HG03378 (cell line): ENCODE results near the gene LIF.
"Not testable (repeated sequence)": the region's sequence is repeated elsewhere in the genome, so short reads cannot be mapped to it uniquely, and the experiment has no call there.

Source experiments
- ATAC-seq: cut with Tn5 transposase; IDR thresholded peaks from one replicate; pipeline ENCODE4 v1.9.1; 2021; ENCODE audit warnings: mild to moderate bottlenecking, moderate library complexity; ENCODE audit not compliant: unreplicated experiment

Gene LIF

DNA sequence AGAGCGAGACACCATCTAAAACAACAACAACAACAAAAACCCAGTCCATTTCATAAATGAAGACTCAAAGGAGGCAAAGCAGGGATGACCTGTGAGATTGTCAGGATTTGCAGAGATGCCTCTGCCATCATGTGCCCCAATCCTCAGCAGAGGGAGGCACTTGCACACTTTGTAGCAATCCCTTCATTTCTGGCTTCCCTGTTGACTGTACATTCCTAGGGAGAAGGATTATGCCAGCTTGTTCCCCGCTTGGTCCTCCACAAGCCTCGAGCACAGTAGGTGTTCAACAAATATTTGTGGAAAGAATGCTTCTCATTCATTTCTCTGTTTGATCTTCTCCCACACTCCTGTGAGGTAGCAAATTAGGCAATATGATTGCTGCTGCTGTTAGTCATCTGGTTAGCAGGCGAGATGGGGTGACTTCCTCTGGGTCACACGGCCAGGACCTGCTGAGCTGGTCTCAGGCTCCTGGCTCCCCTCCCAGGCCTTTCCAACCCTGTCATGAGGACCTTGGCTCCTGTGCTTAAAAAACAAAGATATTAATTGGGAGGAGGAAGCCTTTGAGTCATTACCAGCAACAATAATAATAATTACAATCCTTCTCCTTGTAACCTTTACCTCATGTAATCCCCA is 34.1 kb downstream of the LIF start:
- ATAC-seq: no peak

DNA sequence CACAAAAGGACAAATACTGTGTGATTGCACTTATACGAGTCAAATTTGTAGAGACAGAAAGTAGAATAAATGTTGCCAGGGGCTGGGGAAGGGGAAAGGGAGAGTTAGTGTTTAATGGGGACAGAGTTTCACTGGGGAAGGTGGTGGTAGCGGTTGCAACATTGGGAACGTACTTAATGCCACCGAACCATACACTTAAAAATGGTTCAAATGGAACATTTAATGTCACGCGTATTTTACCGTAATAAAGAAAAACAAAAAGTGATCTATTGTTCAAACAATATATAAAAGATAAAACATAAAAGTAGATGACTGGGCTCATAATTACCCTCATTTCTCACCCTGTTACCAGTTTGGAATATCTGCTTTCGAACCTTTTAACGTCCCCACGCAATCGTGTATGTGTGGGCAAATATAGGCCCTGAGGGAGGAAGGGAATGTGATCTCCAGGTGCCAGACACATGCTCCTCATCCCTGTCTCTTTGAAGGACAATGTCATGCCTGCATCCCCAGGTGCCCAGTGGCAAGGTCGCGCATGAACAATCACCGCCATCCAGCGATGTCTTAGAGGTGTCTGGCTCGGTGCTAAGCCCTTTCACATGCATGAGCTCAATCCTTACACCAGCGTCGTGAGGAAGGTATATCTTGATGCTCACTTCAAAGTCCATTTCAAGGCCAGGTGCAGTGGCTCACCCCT is 35.3 kb downstream of the LIF start:
- ATAC-seq: no peak

DNA sequence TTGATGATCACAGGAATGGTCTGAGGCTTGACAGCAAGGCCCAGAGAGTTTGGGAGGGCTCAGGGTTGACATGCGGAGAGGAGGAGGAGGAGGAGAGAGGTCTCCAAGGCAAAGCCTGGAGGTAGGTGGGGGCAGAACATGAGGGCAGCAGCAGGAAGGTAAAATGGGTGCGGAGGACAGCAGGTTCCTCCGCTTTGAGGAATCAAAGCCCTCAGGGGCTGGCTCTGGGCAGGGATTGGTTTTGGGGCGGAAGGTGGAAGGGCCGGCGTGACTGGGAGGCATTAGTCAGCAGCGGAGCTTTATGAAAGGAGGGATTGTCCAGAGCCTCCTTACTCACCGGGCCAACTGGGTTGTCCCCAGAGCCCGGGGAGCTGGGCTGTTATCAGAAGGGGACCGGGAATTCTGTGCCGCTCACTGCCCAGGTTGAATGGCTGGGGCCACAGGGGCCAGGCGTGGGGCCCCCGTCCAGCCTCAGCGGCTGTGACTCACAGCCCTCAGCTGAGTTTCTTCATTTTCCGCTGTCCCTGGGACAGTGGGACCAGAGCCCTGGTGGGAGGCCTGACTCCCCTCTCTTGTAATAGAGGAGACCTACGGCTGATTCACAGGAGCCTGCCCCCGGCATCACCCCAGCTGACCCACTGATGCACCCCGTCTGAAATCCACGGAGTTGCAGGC is 36.2 kb downstream of the LIF start:
- no peak for ATAC-seq

DNA sequence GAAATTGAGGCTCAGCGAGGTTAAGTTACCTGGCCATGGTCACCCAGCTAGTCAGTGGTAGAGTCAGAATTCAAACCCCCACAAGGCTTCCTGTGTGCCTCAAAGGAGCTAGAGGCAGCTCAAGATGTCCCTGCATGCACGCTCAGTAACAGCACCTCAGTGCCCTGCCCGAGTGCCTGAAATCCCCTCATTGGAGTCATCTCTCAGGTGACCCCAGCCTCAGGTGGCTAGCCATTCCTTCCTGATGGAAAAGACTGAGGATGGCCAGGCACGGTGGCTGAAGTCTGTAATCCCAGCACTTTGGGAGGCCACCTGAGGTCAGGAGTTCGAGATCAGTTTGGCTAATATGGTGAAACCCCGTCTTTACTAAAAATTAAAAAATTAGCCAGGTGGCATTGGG is 36.9 kb downstream of the LIF start:
- no peak for ATAC-seq

DNA sequence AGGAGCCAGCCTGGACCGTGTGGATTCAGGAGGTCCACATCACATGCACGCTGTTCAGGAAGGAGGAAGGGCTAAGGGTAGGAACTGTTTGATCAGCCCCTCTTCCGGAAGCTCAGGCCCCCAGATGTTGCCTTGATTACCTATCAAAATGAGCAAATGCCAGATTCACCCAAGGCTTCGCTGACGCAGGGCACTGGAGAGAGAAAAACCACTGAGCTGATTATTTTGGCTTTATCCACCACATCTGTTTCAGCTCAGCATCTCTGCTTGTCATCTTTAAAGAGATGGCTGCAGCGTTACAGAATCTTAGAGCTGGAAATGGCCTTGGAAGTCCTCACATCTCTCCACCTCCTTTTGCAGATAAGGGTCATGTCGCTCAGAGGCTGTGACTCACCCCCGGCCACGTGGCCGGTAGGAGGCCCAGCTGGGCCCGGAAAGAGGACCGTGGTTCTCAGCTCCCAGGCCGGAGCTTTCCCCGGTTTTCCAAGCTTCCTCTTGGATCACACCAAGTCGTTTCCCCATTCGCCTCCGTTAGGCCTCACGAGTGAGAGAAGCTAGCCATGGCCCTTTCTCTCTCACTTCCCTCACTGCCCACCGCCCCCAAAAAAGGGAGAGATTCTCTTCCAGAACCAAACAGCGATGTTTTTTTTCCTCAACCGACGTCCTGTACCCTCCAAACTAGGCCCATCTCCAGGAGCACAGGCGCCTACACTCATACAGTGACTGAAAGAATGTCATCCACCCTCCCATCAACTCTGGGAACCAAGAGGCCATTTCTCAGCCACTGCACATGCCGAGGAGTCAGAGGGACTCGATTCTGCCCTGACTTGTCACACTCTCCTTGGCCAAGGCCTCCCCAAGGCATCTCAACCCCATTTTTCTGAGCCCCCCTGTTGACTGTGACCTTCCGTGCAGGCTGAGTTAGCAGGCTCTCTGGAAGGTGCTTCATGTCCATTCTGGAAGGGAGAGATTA is 37.6 kb downstream of the LIF start:
- ATAC-seq: no peak

DNA sequence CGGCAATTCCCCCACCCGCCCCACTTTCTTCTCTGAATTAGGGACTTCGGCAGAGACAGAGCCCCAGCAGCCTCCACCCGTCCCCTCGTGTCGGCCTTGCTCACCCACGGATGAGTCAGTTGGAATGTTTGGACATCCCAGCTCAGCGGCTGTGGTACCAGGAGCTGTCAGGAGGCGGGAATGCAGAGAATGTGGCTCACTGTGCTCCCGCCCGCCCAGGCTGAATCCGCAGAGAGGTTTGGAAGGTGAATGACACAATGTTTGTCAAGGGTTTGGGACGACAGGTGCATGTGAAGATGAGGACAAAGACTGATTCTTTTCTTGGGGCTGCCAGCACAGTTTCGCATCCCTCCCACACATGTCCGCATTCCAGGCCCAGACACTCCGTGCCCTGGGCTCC is 39.6 kb downstream of the LIF start:
- ATAC-seq: no peak

DNA sequence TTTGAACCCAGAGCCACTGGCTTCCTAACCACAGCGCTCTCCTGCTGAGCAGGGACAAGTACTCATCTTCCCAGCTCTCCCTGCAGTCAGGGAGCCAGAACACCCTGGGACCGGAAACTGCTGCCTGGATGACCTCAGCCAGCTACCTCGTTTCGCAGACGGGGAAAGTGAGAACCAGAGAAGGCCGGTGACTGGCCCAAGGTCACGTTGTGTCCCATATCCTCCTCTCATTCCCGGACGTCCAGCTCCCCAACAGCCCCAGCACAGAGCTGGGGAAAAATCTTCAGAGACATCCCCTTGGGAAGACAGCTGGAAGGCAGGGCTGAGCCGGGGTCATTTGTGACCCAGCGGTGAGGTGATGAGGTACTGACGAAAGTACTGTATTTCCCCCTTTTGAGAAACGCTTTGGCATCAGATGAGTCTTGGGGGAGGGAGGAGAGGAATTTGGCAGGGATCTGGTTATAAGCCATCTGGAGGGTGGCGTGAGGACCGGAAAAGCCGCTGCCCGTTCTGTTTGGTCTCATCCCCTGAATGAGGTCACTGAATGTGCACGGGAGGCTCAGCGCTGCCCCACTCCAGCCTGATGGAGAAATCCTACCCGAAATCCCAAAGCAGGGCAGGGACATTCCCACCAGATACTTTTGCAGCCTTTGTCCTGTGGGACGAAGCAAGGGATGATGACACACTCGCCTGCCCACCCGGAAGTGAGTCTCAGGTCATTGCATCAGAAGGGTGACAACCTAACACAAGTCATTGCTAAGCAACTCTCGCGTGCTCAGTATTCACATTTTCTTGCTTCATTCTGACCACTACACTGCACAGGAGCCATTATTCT is 41.1 kb downstream of the LIF start:
- no peak for ATAC-seq

DNA sequence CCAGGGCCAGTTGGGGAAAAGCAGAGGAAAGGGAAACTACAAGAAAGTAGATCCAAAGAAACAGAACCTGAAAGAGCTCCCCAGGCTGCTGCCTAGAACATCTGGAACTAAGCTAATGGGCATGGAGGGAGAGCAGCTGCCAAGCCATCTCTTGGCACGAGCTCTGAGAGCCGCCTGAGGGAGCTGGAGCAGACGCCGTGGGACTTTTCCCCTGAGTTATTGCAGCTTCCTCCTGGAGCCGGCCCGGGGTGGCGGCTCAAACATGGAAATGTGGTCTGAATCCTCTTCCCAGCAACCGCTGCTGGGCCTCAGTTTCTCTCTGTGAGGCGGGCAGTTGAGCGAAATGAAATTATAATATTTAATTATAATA is 41.8 kb downstream of the LIF start:
- no peak for ATAC-seq

DNA sequence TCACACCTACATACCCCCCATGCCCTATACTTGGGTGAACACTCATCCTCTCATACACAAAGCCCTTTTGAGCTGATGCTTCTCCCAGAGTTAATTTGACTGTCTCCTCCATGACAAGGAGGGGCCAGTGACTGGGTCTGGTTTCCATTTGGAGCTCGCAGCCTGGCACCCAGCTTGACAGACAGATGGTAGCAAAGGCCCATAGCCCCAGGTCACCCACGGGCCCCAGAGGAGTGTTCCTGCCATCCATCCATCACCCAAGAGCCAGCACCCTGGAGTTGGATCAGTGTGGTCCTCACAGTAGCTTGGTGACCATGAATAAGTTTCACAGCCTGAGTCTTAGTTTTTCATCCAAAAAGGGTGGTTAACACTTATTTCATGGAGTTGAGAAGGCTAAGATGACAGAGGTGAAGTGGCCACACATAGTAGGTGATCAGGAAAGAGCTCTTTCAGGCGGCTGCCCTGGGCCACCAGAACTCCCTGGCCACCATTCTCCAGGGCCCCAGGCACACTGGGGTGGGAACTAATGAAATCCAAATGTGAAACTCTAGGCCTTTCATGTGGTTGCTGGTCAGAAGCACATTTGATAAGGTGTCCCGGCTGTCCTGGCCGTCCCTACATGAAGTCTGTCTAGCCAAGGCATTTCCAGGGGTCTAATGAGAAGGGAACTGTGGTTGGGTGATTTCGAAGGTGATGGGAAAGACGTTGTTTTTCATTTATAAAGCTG is 42.4 kb downstream of the LIF start:
- no peak for ATAC-seq

DNA sequence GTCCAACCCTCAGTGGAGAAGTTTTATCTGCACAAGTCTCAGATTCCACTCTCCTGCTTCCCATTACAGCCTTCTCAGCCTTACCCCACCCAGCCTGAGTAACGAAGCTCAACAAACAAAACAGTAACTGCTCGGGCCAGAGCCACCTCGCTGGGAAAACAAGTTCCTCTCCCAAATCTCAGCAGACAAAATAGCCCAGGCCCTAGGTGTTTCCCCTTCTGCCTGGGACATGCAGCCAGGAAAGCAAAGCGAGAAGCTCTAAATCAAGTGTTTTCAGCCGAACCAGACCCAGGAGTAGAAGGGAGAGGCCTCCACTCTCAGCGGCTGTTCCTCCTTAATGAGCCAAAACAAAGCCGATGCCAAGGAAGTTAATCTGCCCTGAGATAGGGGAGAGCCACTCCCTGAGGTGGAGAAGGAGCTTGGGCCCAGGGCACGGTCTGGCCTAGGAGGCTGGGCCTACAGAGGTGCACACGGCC is 44.0 kb downstream of the LIF start:
- no peak for ATAC-seq

DNA sequence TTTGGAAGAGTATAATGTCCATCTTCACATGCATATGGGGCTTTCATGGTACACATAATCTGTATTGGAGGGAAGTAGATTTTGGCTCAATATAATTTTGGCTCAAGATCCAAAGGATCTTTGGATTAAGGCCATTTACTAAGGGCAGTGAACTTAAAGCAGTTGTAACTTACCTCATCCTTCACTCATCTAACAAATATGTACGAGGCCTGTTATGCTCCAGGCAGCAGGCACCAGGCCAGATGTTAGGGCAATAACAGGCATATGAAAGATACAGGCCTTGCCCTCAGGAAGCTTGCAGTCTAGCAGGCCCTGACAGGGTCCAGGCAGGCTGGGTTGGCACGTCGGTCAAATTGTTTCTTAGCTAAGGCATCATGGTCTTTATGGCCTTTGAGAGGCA is 44.6 kb downstream of the LIF start:
- no peak for ATAC-seq

DNA sequence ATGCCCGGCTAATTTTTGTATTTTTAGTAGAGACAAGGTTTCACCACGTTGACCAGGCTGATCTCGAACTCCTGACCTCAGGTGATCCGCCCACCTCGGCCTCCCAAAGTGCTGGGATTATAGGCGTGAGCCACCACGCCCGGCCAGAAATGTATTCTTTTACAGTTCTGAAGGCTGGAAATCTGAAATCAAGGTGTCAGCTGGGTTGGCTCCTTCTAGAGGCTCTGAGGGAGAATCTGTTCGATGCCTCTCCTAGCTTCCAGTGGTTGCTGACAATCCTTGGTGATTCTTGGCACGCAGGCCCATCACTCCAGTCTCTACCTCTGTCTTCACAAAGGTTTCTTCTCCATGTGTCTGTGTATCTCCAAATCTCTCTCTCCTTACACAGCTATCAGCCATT is 45.7 kb downstream of the LIF start:
- ATAC-seq: not testable (repeated sequence)

DNA sequence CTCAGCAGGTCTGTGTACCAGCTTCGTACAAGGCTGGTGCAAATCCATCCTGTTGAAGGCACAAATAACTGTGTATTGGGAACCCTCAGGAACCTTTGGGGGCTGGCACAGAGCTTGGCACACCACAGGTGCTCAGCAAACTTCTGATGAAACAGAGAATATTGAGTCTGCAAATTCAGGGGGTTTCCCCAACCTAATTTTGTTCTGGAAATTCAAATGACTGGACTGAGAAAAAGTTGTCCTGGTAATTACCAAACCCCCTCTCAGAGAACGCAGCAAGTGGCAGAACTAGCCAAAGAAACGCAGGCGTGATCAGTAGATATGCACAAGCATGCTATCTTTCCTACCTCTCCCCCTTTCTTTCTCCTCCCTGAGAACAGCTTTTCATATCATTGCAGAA is 47.6 kb downstream of the LIF start:
- no peak for ATAC-seq

DNA sequence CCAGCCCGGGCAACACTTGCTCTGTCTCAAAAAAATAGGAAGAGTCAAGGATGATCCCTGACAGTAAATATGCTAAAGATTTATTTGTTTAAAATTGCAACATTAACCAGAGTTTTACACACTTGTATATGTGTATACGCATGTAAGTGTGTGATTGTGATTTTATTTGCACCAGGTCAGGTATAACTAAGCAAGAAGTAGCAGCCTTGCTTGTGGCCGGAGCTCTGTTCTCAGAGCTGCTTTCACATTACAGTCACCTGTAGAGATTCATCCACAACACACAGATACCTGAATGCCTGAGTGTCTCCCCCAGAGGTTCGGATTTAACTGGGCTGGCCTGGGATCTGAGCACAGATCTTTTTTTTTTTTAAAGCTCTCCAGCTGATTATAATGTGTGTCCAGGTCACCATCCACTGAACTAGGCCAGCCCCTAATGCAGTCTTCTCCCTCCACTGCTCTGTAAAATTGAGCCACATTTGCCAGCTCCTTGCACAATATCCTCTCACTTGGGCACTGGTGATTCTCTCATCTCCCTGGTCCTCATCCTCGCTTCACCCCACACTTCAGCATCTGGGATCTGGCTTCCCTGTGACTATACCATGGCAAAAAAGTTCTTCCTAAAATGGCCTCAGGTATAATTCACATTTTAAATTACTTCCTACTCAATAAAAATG is 48.3 kb downstream of the LIF start:
- ATAC-seq: no peak

DNA sequence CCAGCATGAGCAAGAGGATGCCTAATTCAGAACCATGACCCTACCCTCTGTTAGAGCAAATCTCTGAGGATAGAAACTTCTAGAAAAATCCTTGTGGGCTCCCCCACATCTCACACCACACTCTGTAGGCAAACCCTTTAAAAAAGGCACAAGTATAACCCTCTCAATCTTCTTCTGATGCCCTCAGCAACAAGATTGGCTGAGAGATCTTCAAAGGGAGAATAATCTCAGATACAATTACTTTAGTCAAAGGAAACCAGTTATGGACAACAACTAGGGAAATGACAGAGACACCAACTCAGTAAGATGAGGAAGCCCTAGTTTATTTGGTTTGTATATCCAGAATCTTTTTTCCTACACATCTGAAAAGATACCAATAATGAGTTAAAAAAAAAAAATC is 49.2 kb downstream of the LIF start:
- ATAC-seq: no peak

DNA sequence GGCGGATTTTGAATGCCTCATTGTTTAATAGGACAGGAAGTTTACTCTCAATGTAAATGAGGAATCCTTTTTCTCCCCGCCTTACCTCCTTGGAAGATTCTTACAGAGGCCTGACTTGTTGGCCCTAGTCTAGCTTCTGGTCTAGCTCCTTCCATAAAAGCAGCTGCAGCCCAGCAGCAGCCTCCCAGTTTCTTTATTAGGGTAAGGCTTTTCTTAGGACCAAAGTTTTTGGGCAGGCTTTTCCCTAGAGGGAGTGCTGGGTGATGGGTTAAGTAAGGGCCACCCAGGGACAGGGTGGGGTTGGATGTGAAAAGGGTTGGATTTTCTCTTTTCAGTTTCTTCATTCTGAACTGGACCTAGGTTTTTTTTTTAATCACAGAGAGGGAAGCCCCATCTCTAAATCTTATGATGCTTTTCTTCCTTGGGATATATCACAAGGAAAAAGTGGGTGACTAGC is 49.7 kb downstream of the LIF start:
- no peak for ATAC-seq

DNA sequence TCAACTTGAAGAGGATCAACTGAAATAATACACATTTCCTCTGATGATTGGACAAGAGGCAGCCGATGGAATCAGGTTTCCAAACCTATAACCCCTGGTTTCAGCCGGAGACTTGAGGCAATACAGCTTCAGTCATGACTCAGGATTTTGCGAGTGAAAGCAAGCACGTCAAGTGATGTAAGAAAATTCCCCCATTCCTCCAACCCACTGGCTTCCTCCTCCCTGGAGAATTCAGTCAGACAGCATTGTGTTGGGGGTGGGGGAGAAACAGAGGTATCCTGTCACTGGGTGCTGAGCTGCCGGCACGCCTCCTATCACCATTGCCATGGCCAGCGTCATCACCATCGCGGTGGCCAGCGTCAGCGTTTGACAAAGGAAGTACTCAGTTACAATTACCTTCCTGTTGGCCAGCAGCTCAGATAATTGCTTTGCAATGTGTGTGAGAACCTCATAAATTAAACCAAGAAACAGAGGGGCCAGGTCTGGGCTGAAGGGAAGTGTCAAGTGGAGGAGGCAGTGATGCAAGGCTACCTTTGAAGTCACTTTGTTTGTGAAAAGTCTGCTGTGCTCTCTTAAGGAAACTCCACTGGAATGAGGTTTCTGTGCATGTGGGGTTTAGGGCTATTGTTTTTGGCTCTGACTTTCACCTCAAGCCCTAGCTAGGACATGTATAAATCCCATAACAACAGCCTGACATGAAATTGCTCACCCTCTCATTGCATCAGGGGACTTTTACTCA is 50.2 kb downstream of the LIF start:
- peak; percentile 36 for ATAC-seq
